GM18520 (cell line): ENCODE measurements around the gene CEMIP.

Experiments used
- ATAC-seq: cut with Tn5 transposase; IDR thresholded peaks from one replicate; pipeline ENCODE4 v1.9.1; 2021; ENCODE audit not compliant: unreplicated experiment

Gene CEMIP

GRCh38 chr15:80887148-80887547, 108.0 kb downstream of the CEMIP start:
- no peak for ATAC-seq

- no peak for ATAC-seq
Measured at GRCh38 chr15:80888846-80889245, 109.7 kb downstream of the CEMIP start.

- no peak for ATAC-seq
Measured at GRCh38 chr15:80890341-80891005, 111.3 kb downstream of the CEMIP start.

- ATAC-seq = no peak
Measured at GRCh38 chr15:80891006-80891405, 111.8 kb downstream of the CEMIP start.

- no peak for ATAC-seq
Measured at GRCh38 chr15:80892414-80892813, 113.2 kb downstream of the CEMIP start.

- ATAC-seq = no peak
Measured at GRCh38 chr15:80893777-80894176, 114.6 kb downstream of the CEMIP start.

GRCh38 chr15:80895091-80895490, 115.9 kb downstream of the CEMIP start:
- ATAC-seq = no peak

GRCh38 chr15:80895965-80896364, 116.8 kb downstream of the CEMIP start:
- ATAC-seq = no peak

- ATAC-seq = no peak
Measured at GRCh38 chr15:80898040-80898439, 118.9 kb downstream of the CEMIP start.

GRCh38 chr15:80902298-80902801, 123.2 kb downstream of the CEMIP start:
- ATAC-seq = no peak

- no peak for ATAC-seq
Measured at GRCh38 chr15:80904998-80905397, 125.8 kb downstream of the CEMIP start.

- no peak for ATAC-seq
Measured at GRCh38 chr15:80906159-80906766, 127.1 kb downstream of the CEMIP start.

- ATAC-seq = no peak
Measured at GRCh38 chr15:80911821-80912220, 132.7 kb downstream of the CEMIP start.

GRCh38 chr15:80912673-80913072, 133.5 kb downstream of the CEMIP start:
- ATAC-seq = no peak

- ATAC-seq = no peak
Measured at GRCh38 chr15:80913541-80913940, 134.4 kb downstream of the CEMIP start.

- no peak for ATAC-seq
Measured at GRCh38 chr15:80915472-80915871, 136.3 kb downstream of the CEMIP start.

GRCh38 chr15:80916056-80916455, 136.9 kb downstream of the CEMIP start:
- ATAC-seq = no peak

GRCh38 chr15:80918196-80918783, 139.1 kb downstream of the CEMIP start:
- no peak for ATAC-seq

- ATAC-seq = no peak
Measured at GRCh38 chr15:80920271-80920699, 141.1 kb downstream of the CEMIP start.

GRCh38 chr15:80921736-80922410, 142.7 kb downstream of the CEMIP start:
- ATAC-seq = no peak

- no peak for ATAC-seq
Measured at GRCh38 chr15:80923668-80924067, 144.5 kb downstream of the CEMIP start.

- no peak for ATAC-seq
Measured at GRCh38 chr15:80924278-80924677, 145.1 kb downstream of the CEMIP start.
